ENCODE data around the gene GRM8.
A peak's percentile ranks its signal among the peaks of the same experiment; 100 is the strongest.
"Not testable (repeated sequence)": the region's sequence is repeated elsewhere in the genome, so short reads cannot be mapped to it uniquely, and the experiment has no call there.

The GRM8 gene

GRCh38 chr7:126702242-126703016 is 550.3 kb downstream of the GRM8 start:
- DNase-seq, result no peak

GRCh38 chr7:126700807-126701604 is 551.7 kb downstream of the GRM8 start:
- DNase-seq, result peak; percentile 71

- DNase-seq, result no peak
Observed at GRCh38 chr7:126699707-126700106, 553.0 kb downstream of the GRM8 start.

GRCh38 chr7:126698909-126699308 is 553.8 kb downstream of the GRM8 start:
- no peak for DNase-seq

GRCh38 chr7:126698446-126698845 is 554.3 kb downstream of the GRM8 start:
- DNase-seq, result no peak

GRCh38 chr7:126696256-126697038 is 556.3 kb downstream of the GRM8 start:
- no peak for DNase-seq

- DNase-seq, result no peak
Observed at GRCh38 chr7:126690848-126691751, 561.6 kb downstream of the GRM8 start.

- no peak for DNase-seq
Observed at GRCh38 chr7:126690104-126690503, 562.6 kb downstream of the GRM8 start.

GRCh38 chr7:126689037-126689436 is 563.7 kb downstream of the GRM8 start:
- DNase-seq, result no peak

- DNase-seq, result no peak
Observed at GRCh38 chr7:126686474-126686873, 566.3 kb downstream of the GRM8 start.

- no peak for DNase-seq
Observed at GRCh38 chr7:126685596-126685995, 567.1 kb downstream of the GRM8 start.

- DNase-seq, result no peak
Observed at GRCh38 chr7:126685018-126685573, 567.6 kb downstream of the GRM8 start.

GRCh38 chr7:126682176-126682575 is 570.6 kb downstream of the GRM8 start:
- DNase-seq, result no peak

- DNase-seq, result not testable (repeated sequence)
Observed at GRCh38 chr7:126668762-126669161, 584.0 kb downstream of the GRM8 start.

- no peak for DNase-seq
Observed at GRCh38 chr7:126668367-126668752, 584.4 kb downstream of the GRM8 start.

GRCh38 chr7:126667742-126668366 is 584.9 kb downstream of the GRM8 start:
- DNase-seq, result no peak

GRCh38 chr7:126662856-126663255 is 589.9 kb downstream of the GRM8 start:
- DNase-seq, result no peak

GRCh38 chr7:126659124-126659523 is 593.6 kb downstream of the GRM8 start:
- DNase-seq, result no peak

GRCh38 chr7:126658684-126659083 is 594.1 kb downstream of the GRM8 start:
- DNase-seq, result no peak

- no peak for DNase-seq
Observed at GRCh38 chr7:126657599-126658358, 595.0 kb downstream of the GRM8 start.

- no peak for DNase-seq
Observed at GRCh38 chr7:126657137-126657536, 595.6 kb downstream of the GRM8 start.

Measured in stimulated activated CD4-positive, alpha-beta T cell treated with anti-CD3 and anti-CD28 coated beads, Interleukin-1b, Interleukin-23, amount 100 ng/mL, for 48 hours (primary cell).